IMR-90 (cell line): ENCODE data around the gene PPP1R27. TPM values are rescaled to one million over a fixed set of nuclear protein-coding genes. Genes with fewer than 3 reads are reported as not detected.

ENCODE experiments used
- ATAC-seq: fragments of 200-7000 bp; cut with Tn5 transposase; 2 replicates; pipeline ENCODE4 v1.9.1; 2020; ENCODE audit warnings: low read depth, mild to moderate bottlenecking, moderate library complexity
- BruUV-seq: library from RNA; stranded (reverse); fragments of 400-500 nt; replicated peaks from 2 replicates; lab custom pipeline; 2021; lab: Mats Ljungman, UMichigan
- CTCF ChIA-PET: fragments of 300-600 bp; formaldehyde crosslinking; extraction: SDS; loops from one replicate; lab custom pipeline; 2021; ENCODE audit warnings: antibody characterized with exemption; lab: Yijun Ruan, JAX
- POLR2A ChIA-PET: fragments of 300-600 bp; sonication (Branson Sonifier 250); formaldehyde crosslinking; loops from one replicate; lab custom pipeline; 2022; ENCODE audit warnings: antibody characterized with exemption; ENCODE audit not compliant: unreplicated experiment; lab: Charles Lee
- DNase-seq: peaks from one replicate; pipeline ENCODE4 v3.0.0; 2013
- H2AFZ ChIP-seq: replicated peaks from 2 replicates; pipeline ENCODE3; 2013; ENCODE audit warnings: low read length, mild to moderate bottlenecking; ENCODE audit not compliant: poor library complexity
- H2AK5ac ChIP-seq: 2 replicates; pipeline ENCODE4 v1.6.1; 2013; ENCODE audit warnings: low read depth, low read length, inconsistent platforms
- H2AK9ac ChIP-seq: replicated peaks from 2 replicates; pipeline ENCODE3; 2013; ENCODE audit warnings: mild to moderate bottlenecking, low read depth, low read length, moderate library complexity; ENCODE audit not compliant: poor library complexity
- H2BK120ac ChIP-seq: 2 replicates; pipeline ENCODE4 v1.6.1; 2013; ENCODE audit warnings: low read depth, low read length, inconsistent platforms
- H2BK15ac ChIP-seq: 3 replicates; pipeline ENCODE4 v1.6.1; 2013; ENCODE audit warnings: low read depth, low read length, inconsistent platforms
- H2BK20ac ChIP-seq: 2 replicates; pipeline ENCODE4 v1.6.1; 2013; ENCODE audit warnings: low read depth, mild to moderate bottlenecking, inconsistent platforms, low read length, moderate library complexity
- H2BK5ac ChIP-seq: 2 replicates; pipeline ENCODE4 v1.6.1; 2013; ENCODE audit warnings: mild to moderate bottlenecking, low read depth, low read length, inconsistent platforms; ENCODE audit not compliant: poor library complexity, severe bottlenecking
- H3K14ac ChIP-seq: replicated peaks from 2 replicates; pipeline ENCODE4 v1.6.1; 2013; ENCODE audit warnings: low read depth, low read length, inconsistent platforms
- H3K18ac ChIP-seq: 2 replicates; pipeline ENCODE4 v1.6.1; 2013; ENCODE audit warnings: low read depth, low read length, control low read depth
- H3K23ac ChIP-seq: 2 replicates; pipeline ENCODE4 v1.6.1; 2013; ENCODE audit warnings: low read depth, low read length, inconsistent platforms
- H3K27ac ChIP-seq: 2 replicates; pipeline ENCODE4 v1.5.1; 2013; ENCODE audit warnings: mild to moderate bottlenecking, control low read depth, low read length; ENCODE audit not compliant: insufficient read depth
- H3K27me3 ChIP-seq: 2 replicates; pipeline ENCODE4 v1.6.1; 2013; ENCODE audit warnings: low read length; ENCODE audit not compliant: control insufficient read depth, insufficient read depth
- H3K36me3 ChIP-seq: 2 replicates; pipeline ENCODE4 v1.6.1; 2013; ENCODE audit warnings: low read length, mixed read lengths; ENCODE audit not compliant: control insufficient read depth, insufficient read depth
- H3K4ac ChIP-seq: 2 replicates; pipeline ENCODE4 v1.6.1; 2013; ENCODE audit warnings: low read depth, low read length, inconsistent platforms
- H3K4me1 ChIP-seq: 2 replicates; pipeline ENCODE4 v1.6.1; 2013; ENCODE audit warnings: low read length, mixed read lengths; ENCODE audit not compliant: control insufficient read depth, insufficient read depth
- H3K4me2 ChIP-seq: 2 replicates; pipeline ENCODE4 v1.6.1; 2013; ENCODE audit warnings: low read depth, mild to moderate bottlenecking, control low read depth, low read length, moderate library complexity
- H3K4me3 ChIP-seq: 2 replicates; pipeline ENCODE4 v1.5.1; 2013; ENCODE audit warnings: low read depth, mild to moderate bottlenecking, control low read depth, low read length, moderate library complexity; ENCODE audit not compliant: insufficient read depth
- H3K56ac ChIP-seq: 2 replicates; pipeline ENCODE4 v1.6.1; 2013; ENCODE audit warnings: low read length, inconsistent platforms; ENCODE audit not compliant: insufficient read depth; ENCODE audit errors: extremely low read depth
- H3K79me1 ChIP-seq, 2 experiments: 2 replicates each; pipeline ENCODE4 v1.6.1; 2013; ENCODE audit warnings: low read length in 2 of 2, inconsistent platforms in 1 of 2, low read depth in 1 of 2
- H3K9ac ChIP-seq: 2 replicates; pipeline ENCODE4 v1.6.1; 2013; ENCODE audit warnings: low read depth, low read length, control low read depth
- H3K9me1 ChIP-seq: 2 replicates; pipeline ENCODE4 v1.6.1; 2013; ENCODE audit warnings: low read length, inconsistent platforms; ENCODE audit not compliant: insufficient read depth
- H3K9me3 ChIP-seq: 2 replicates; pipeline ENCODE4 v1.6.1; 2013; ENCODE audit warnings: low read length; ENCODE audit not compliant: control insufficient read depth, insufficient read depth
- H4K20me1 ChIP-seq: 2 replicates; pipeline ENCODE4 v1.6.1; 2013; ENCODE audit warnings: low read length, inconsistent platforms; ENCODE audit not compliant: insufficient read depth
- H4K5ac ChIP-seq: 2 replicates; pipeline ENCODE4 v1.6.1; 2013; ENCODE audit warnings: mild to moderate bottlenecking, low read depth, low read length, control low read depth
- H4K8ac ChIP-seq, 2 experiments: 2 replicates each; pipeline ENCODE4 v1.6.1; 2013; ENCODE audit warnings: low read depth in 2 of 2, low read length in 2 of 2, control low read depth in 1 of 2, inconsistent platforms in 1 of 2
- H4K91ac ChIP-seq: 2 replicates; pipeline ENCODE4 v1.6.1; 2013; ENCODE audit warnings: low read depth, low read length, inconsistent platforms; ENCODE audit not compliant: insufficient read depth
- MAZ ChIP-seq: IDR thresholded peaks from 2 replicates; pipeline ENCODE4 v1.6.1; 2012; ENCODE audit warnings: low read depth, mild to moderate bottlenecking, low read length, improper control_type of control experiment, moderate library complexity, borderline replicate concordance
- USF2 ChIP-seq: fragments of 150-350 bp; IDR thresholded peaks from 2 replicates; pipeline ENCODE4 v1.6.1; 2017; ENCODE audit warnings: mild to moderate bottlenecking, antibody characterized with exemption, low read length, low read depth
- WGBS, 2 experiments: methylation state at CpG; one replicate each; pipeline versions ENCODE4 v1.1.5 to v1.1.7; 2013; ENCODE audit warnings: missing lambda C conversion rate in 2 of 2; ENCODE audit not compliant: insufficient read length in 1 of 2; ENCODE audit errors: extremely low coverage in 2 of 2; 5-methylcytosine and 5-hydroxymethylcytosine counted together
- dilution Hi-C: fragments of 300-500 bp; cut with HindIII; formaldehyde crosslinking; loops from one replicate; pipeline ENCODE4 v1.14.3; 2018; ENCODE audit warnings: low sequenced_read_pairs; ENCODE audit not compliant: unreplicated experiment
- in situ Hi-C: fragments of 300-500 bp; cut with MboI; formaldehyde crosslinking; loops from 3 replicates; pipeline ENCODE4 v1.14.3; 2019; ENCODE audit warnings: low sequenced_read_pairs, inconsistent platforms, mixed read lengths
- intact Hi-C: fragments of 100-400 bp; cut with micrococcal nuclease; formaldehyde crosslinking; loops from 2 replicates; pipeline ENCODE4 v1.10.0; 2022
- polyA plus RNA-seq, 3 experiments: library from polyadenylated mRNA; depleted of rRNA; stranded (reverse); fragments of >200 nt; gene quantifications; 2 replicates each; pipeline ENCODE4 v1.2.3, GENCODE V29; 2012; ENCODE audit warnings: low replicate concordance in 1 of 3
- total RNA-seq: library from RNA; depleted of rRNA; stranded (reverse); fragments of >200 nt; gene quantifications from 2 replicates; pipeline ENCODE4 v1.2.3, GENCODE V29; 2012
- TF ChIP-seq, protein P1 (sequence below): conservative IDR thresholded peaks from 2 replicates; pipeline ENCODE4 v1.5.1; 2012; ENCODE audit warnings: mild to moderate bottlenecking, low read depth, low read length, improper control_type of control experiment

The PPP1R27 gene
- total and polyA plus RNA-seq, 2 of the 4 experiments (the other 2 are of a cell fraction), result 0.21 TPM; not detected in 1

GRCh38 chr17:81868674-81869220, 33.9 kb upstream of the PPP1R27 start:
- Histone ChIP-seq H4K20me1 (peaks cover 55% of the 10 kb centered on the region), H3K27ac (peak overlapping the region; percentile 90), H4K5ac (no peak overlapping the region), H2BK5ac (peak overlapping the region; percentile 99), H4K91ac (peak overlapping the region; percentile 52), H3K9ac (peak overlapping the region; percentile 51), H3K18ac (no peak overlapping the region), H2AK9ac (peak overlapping the region; percentile 99), H3K14ac (peak overlapping the region; percentile 83), H2BK120ac (peak overlapping the region; percentile 14; the same call in 1 of the 2 replicates), H3K4me3 (no peak overlapping the region), H3K4ac (peak overlapping the region; percentile 89), H2BK15ac (peak overlapping the region; percentile 8; the same call in 1 of the 3 replicates), H2AFZ (peak overlapping the region; percentile 71), H3K4me1 (peaks cover 35% of the 10 kb centered on the region), H3K36me3 (peaks cover 40% of the 10 kb centered on the region), H3K56ac (no peak overlapping the region), H3K23ac (peak overlapping the region; percentile 94), H2BK20ac (no peak overlapping the region; the same call in 1 of the 2 replicates), H4K8ac (peak overlapping the region; percentile 23 to 51; a peak in 2 of 4 replicates), H3K9me1 (peaks cover 9% of the 10 kb centered on the region; the same call in 1 of the 2 replicates), H3K27me3 (no peaks in the 10 kb centered on the region), H3K79me1 (peaks cover 7 to 77% of the 10 kb centered on the region in 2 experiments; a peak in 3 of 4 replicates), H3K9me3 (no peaks in the 10 kb centered on the region), H3K4me2 (peak overlapping the region; percentile 19), H2AK5ac (peak overlapping the region; percentile 98)
- WGBS, 2 experiments, result 64% methylated on average over 8 of the region's 30 CpGs; no CpG with 5 or more reads in 1 of the 2 experiments
- POLR2A ChIA-PET, result no interaction called here
- intact Hi-C loops (no loop called here), in situ Hi-C loops (no loop called here), dilution Hi-C loops (no loop called here)
- BruUV-seq, result TSS peak; percentile 89
- CTCF ChIA-PET, result interaction anchor here (0.7 kb wide), 1 partner anchor 14 kb away, joined by 3 read pairs; no protein-coding TSS in a partner anchor
- ATAC-seq (peak; percentile 38), DNase-seq (peak; percentile 88)
- TF ChIP-seq, protein P1, sequence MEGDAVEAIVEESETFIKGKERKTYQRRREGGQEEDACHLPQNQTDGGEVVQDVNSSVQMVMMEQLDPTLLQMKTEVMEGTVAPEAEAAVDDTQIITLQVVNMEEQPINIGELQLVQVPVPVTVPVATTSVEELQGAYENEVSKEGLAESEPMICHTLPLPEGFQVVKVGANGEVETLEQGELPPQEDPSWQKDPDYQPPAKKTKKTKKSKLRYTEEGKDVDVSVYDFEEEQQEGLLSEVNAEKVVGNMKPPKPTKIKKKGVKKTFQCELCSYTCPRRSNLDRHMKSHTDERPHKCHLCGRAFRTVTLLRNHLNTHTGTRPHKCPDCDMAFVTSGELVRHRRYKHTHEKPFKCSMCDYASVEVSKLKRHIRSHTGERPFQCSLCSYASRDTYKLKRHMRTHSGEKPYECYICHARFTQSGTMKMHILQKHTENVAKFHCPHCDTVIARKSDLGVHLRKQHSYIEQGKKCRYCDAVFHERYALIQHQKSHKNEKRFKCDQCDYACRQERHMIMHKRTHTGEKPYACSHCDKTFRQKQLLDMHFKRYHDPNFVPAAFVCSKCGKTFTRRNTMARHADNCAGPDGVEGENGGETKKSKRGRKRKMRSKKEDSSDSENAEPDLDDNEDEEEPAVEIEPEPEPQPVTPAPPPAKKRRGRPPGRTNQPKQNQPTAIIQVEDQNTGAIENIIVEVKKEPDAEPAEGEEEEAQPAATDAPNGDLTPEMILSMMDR, result no peak
- TF ChIP-seq MAZ, result peak; percentile 81
- no peak for TF ChIP-seq USF2
